K562 (cell line): ENCODE results near the gene STON2. TPM values are rescaled to one million over a fixed set of nuclear protein-coding genes. Genes with fewer than 3 reads are reported as not detected.

ENCODE experiments used
- ETS1 ChIP-seq: conservative IDR thresholded peaks from 2 replicates; pipeline ENCODE4 v1.6.1; 2011; ENCODE audit warnings: low read depth, mild to moderate bottlenecking, low read length; ENCODE audit not compliant: control insufficient read depth
- GATAD2A ChIP-seq: fragments of 450-650 bp; IDR thresholded peaks from 2 replicates; pipeline ENCODE4 v1.6.1; 2017
- GTF2A2 ChIP-seq: IDR thresholded peaks from 2 replicates; pipeline ENCODE4 v1.6.1; 2016; ENCODE audit warnings: mild to moderate bottlenecking, missing genetic modification characterization, missing compliant biosample characterization
- PCBP1 ChIP-seq: fragments of 200-400 bp; formaldehyde crosslinking; IDR thresholded peaks from 2 replicates; pipeline ENCODE4 v1.6.1; 2018; ENCODE audit warnings: mild to moderate bottlenecking, low read depth, low read length; ENCODE audit not compliant: poor library complexity, severe bottlenecking
- RBM14 ChIP-seq: fragments of 200-400 bp; formaldehyde crosslinking; IDR thresholded peaks from 2 replicates; pipeline ENCODE4 v1.6.1; 2018; ENCODE audit warnings: low read depth, mild to moderate bottlenecking, low read length, moderate library complexity, borderline replicate concordance; ENCODE audit not compliant: insufficient read depth
- REST ChIP-seq, 2 experiments: fragments of 450-650 bp; formaldehyde crosslinking in 1 of 2; IDR thresholded peaks; 2 replicates each; pipeline versions ENCODE4 v1.4.0 to v1.6.1; 2014 to 2020; ENCODE audit warnings: mild to moderate bottlenecking in 2 of 2, borderline replicate concordance in 1 of 2, low read depth in 1 of 2
- ZNF143 ChIP-seq: sonication (generic); formaldehyde crosslinking; IDR thresholded peaks from 2 replicates; pipeline ENCODE4 v1.9.0; 2022; ENCODE audit warnings: mild to moderate bottlenecking, missing genetic modification reagents
- ZNF253 ChIP-seq: fragments of 250-450 bp; sonication (Bioruptor Pico); conservative IDR thresholded peaks from 2 replicates; pipeline ENCODE4 v1.6.1; 2021; ENCODE audit warnings: mild to moderate bottlenecking
- ZNF518B ChIP-seq: fragments of 250-450 bp; sonication (Bioruptor Pico); IDR thresholded peaks from 2 replicates; pipeline ENCODE4 v1.5.0; 2021; ENCODE audit warnings: mild to moderate bottlenecking, moderate library complexity
- ZNF644 ChIP-seq: fragments of 200-800 bp; sonication (Bioruptor generic); IDR thresholded peaks from 2 replicates; pipeline ENCODE4 v1.6.1; 2016; ENCODE audit warnings: low read depth, missing genetic modification characterization, missing compliant biosample characterization
- ZNF780A ChIP-seq: fragments of 250-450 bp; sonication (Bioruptor Pico); IDR thresholded peaks from 2 replicates; pipeline ENCODE4 v1.5.0; 2021; ENCODE audit warnings: mild to moderate bottlenecking
- ZNF785 ChIP-seq: fragments of 250-450 bp; sonication (Bioruptor Pico); IDR thresholded peaks from 2 replicates; pipeline ENCODE4 v1.4.0; 2020; ENCODE audit warnings: mild to moderate bottlenecking
- polyA plus RNA-seq, 8 experiments: library from polyadenylated mRNA; depleted of rRNA in 4 of 8; stranded (reverse) in 5 of 8; unstranded in 3 of 8; fragments of >200 nt; fragmentation: Nextera tagmentation in 2 of 8; fragmentation: Illumina TruSeq in 1 of 8; extraction: Ambion mirVana in 2 of 8; extraction: Trizol in 1 of 8; gene quantifications; 2 replicates each; pipeline versions ENCODE4 v1.2.1 to v1.2.3, GENCODE V29; 2011 to 2014; ENCODE audit warnings: inconsistent platforms in 1 of 8, missing spikeins in 1 of 8
- total RNA-seq, 7 experiments: library from RNA; depleted of rRNA in 6 of 7; stranded (reverse); fragments of >200 nt in 6 of 7; fragmentation: Illumina TruSeq in 2 of 7; extraction: Trizol in 2 of 7; gene quantifications; 2 replicates each; pipeline versions ENCODE4 v1.2.1 to v1.2.3, GENCODE V29; 2011 to 2021; ENCODE audit warnings: low replicate concordance in 1 of 7

STON2 gene
- total and polyA plus RNA-seq, 9 of the 15 experiments (the other 6 are each of a cell fraction or from before 2014, with no cell fraction given): 7.8 to 99.3 (median 53.5) TPM

GRCh38 chr14:81427348-81428058 is 27.4 kb upstream of the STON2 start (continued):
- no peak for TF ChIP-seq REST (IDR thresholded peaks at IDR 0.05; ENCODE audit: borderline replicate concordance)
- no peak for TF ChIP-seq REST (CRISPR knock-in tag; IDR thresholded peaks at IDR 0.05; ENCODE audit: low read depth)
- TF ChIP-seq ZNF780A (CRISPR knock-in tag): no peak
- 0 out of 2 replicates have a peak, but pooled peaks have one; percentile 43 for TF ChIP-seq ETS1
- TF ChIP-seq ZNF143 (CRISPR knock-in tag): no peak
- TF ChIP-seq GTF2A2 (tag): no peak
- no peak for TF ChIP-seq PCBP1
- no peak for TF ChIP-seq ZNF518B (CRISPR knock-in tag)
- TF ChIP-seq ZNF785 (CRISPR knock-in tag): no peak
- no peak for TF ChIP-seq ZNF253
- TF ChIP-seq GATAD2A: peak; percentile 91
- TF ChIP-seq RBM14: no peak
- no peak for TF ChIP-seq ZNF644 (tag)
